B cell (primary cell): ENCODE data around the gene CHTF8. TPM values are rescaled to one million over a fixed set of nuclear protein-coding genes. Genes with fewer than 3 reads are reported as not detected.

Experiments used
- ATAC-seq: fragments of 200-7000 bp; cut with Tn5 transposase; one replicate; pipeline ENCODE4 v1.10.0; 2021; ENCODE audit warnings: low read depth, mild to moderate bottlenecking, moderate number of reproducible peaks, moderate library complexity
- CTCF ChIA-PET: fragments of 350-600 bp; sonication (Branson Sonifier 250); formaldehyde crosslinking; loops from one replicate; lab custom pipeline; 2021; ENCODE audit warnings: antibody characterized with exemption, inconsistent platforms; lab: Charles Lee
- POLR2A ChIA-PET: fragments of 350-600 bp; sonication (Branson Sonifier 250); formaldehyde crosslinking; loops from one replicate; lab custom pipeline; 2021; ENCODE audit warnings: antibody characterized with exemption; lab: Charles Lee
- DNase-seq: peaks from one replicate; pipeline ENCODE4 v3.0.0; 2013
- H2AFZ ChIP-seq: 2 replicates; pipeline ENCODE4 v1.6.1; 2012; ENCODE audit warnings: mild to moderate bottlenecking, low read depth, low read length; ENCODE audit not compliant: insufficient read depth, poor library complexity, severe bottlenecking
- H3K27ac ChIP-seq, 2 donors: 1 replicate in 1 of 2; 2 replicates in 1 of 2; pipeline ENCODE4 v1.5.1; 2012 to 2013; ENCODE audit warnings: low read length in 2 of 2, mild to moderate bottlenecking in 2 of 2, moderate library complexity in 1 of 2
- H3K27me3 ChIP-seq, 4 experiments: fragments of 200-600 bp in 1 of 4; sonication (generic) in 1 of 4; replicated peaks in 1 of 4; 1 replicate in 2 of 4; 2 replicates in 2 of 4; pipeline versions ENCODE4 v1.6.1 to v1.7.0; 2013 to 2016; ENCODE audit warnings: low read length in 3 of 4, mild to moderate bottlenecking in 2 of 4, mixed read lengths in 1 of 4, moderate library complexity in 1 of 4; ENCODE audit not compliant: insufficient read depth in 4 of 4, control insufficient read depth in 3 of 4; ENCODE audit errors: control extremely low read depth in 1 of 4
- H3K36me3 ChIP-seq, 2 experiments: replicated peaks in 1 of 2; 1 replicate in 1 of 2; 2 replicates in 1 of 2; pipeline versions ENCODE4 v1.6.1 to v1.7.1; 2013; ENCODE audit warnings: low read length in 1 of 2; ENCODE audit not compliant: insufficient read depth in 2 of 2, control insufficient read depth in 1 of 2; ENCODE audit errors: control extremely low read depth in 1 of 2, extremely low read depth in 1 of 2
- H3K4me1 ChIP-seq, 2 donors: fragments of 200-600 bp in 1 of 2; sonication (generic) in 1 of 2; 1 replicate in 1 of 2; 2 replicates in 1 of 2; pipeline versions ENCODE4 v1.5.1 to v1.6.1; 2013 to 2017; ENCODE audit warnings: low read length in 2 of 2; ENCODE audit not compliant: control insufficient read depth in 2 of 2, insufficient read depth in 2 of 2
- H3K4me2 ChIP-seq: replicated peaks from 2 replicates; pipeline ENCODE3; 2012; ENCODE audit warnings: mild to moderate bottlenecking, low read depth, low read length; ENCODE audit not compliant: poor library complexity, severe bottlenecking
- H3K4me3 ChIP-seq, 5 experiments: fragments of 200-600 bp in 1 of 5; sonication (generic) in 1 of 5; 1 replicate in 3 of 5; 2 replicates in 2 of 5; pipeline versions ENCODE4 v1.5.1 to v1.7.0; 2011 to 2016; ENCODE audit warnings: low read length in 4 of 5, mild to moderate bottlenecking in 4 of 5, low read depth in 2 of 5, control low read depth in 1 of 5, moderate library complexity in 1 of 5; ENCODE audit not compliant: insufficient read depth in 1 of 5; ENCODE audit errors: control extremely low read depth in 1 of 5, extremely low read depth in 1 of 5
- H3K79me2 ChIP-seq: fragments of 200-600 bp; sonication (generic); one replicate; pipeline ENCODE4 v1.6.0; 2016; ENCODE audit warnings: low read length; ENCODE audit not compliant: control insufficient read depth, insufficient read depth
- H3K9ac ChIP-seq: fragments of 200-600 bp; sonication (generic); 2 replicates; pipeline ENCODE4 v1.6.1; 2017; ENCODE audit warnings: mild to moderate bottlenecking, low read length, moderate library complexity
- H3K9me3 ChIP-seq, 3 donors: one replicate each; pipeline versions ENCODE4 v1.6.1 to v1.7.1; 2013; ENCODE audit warnings: low read length in 2 of 3; ENCODE audit not compliant: control insufficient read depth in 2 of 3, insufficient read depth in 1 of 3; ENCODE audit errors: control extremely low read depth in 1 of 3
- H4K20me1 ChIP-seq: 2 replicates; pipeline ENCODE4 v1.6.0; 2012; ENCODE audit warnings: mild to moderate bottlenecking, low read length; ENCODE audit not compliant: insufficient read depth, control insufficient read depth, poor library complexity, severe bottlenecking
- H3K27ac Mint-ChIP-seq: one replicate; pipeline ENCODE4 v1.8.0; 2021; ENCODE audit warnings: mixed read lengths
- H3K27me3 Mint-ChIP-seq: one replicate; pipeline ENCODE4 v1.8.0; 2021; ENCODE audit warnings: mixed read lengths
- H3K4me1 Mint-ChIP-seq: one replicate; pipeline ENCODE4 v1.8.0; 2021; ENCODE audit warnings: mixed read lengths
- H3K4me3 Mint-ChIP-seq: one replicate; pipeline ENCODE4 v1.8.0; 2021; ENCODE audit warnings: mixed read lengths
- H3K9me3 Mint-ChIP-seq: one replicate; pipeline ENCODE4 v1.8.0; 2022; ENCODE audit warnings: mixed read lengths; ENCODE audit not compliant: insufficient read depth
- EZH2 ChIP-seq: IDR thresholded peaks from 2 replicates; pipeline ENCODE4 v1.6.1; 2012; ENCODE audit warnings: borderline replicate concordance, low read depth, mild to moderate bottlenecking, moderate library complexity, low read length; ENCODE audit not compliant: insufficient read depth, poor library complexity, severe bottlenecking
- WGBS: methylation state at CpG from one replicate; pipeline ENCODE4 v1.1.5; 2013; ENCODE audit warnings: missing lambda C conversion rate; ENCODE audit not compliant: insufficient coverage; 5-methylcytosine and 5-hydroxymethylcytosine counted together
- intact Hi-C: fragments of 100-400 bp; cut with micrococcal nuclease; formaldehyde crosslinking; loops from one replicate; pipeline ENCODE4 v1.10.0; 2022
- polyA plus RNA-seq: library from polyadenylated mRNA; depleted of rRNA; stranded (reverse); fragments of >200 nt; gene quantifications from 2 replicates; pipeline ENCODE4 v1.2.3, GENCODE V29; 2012
- total RNA-seq, 2 donors: library from RNA; stranded (reverse); fragments of 120-200 nt in 1 of 2; gene quantifications; 1 replicate in 1 of 2; 2 replicates in 1 of 2; pipeline versions ENCODE4 v1.2.3 to v1.2.4, GENCODE V29; 2013 to 2022
- TF ChIP-seq, protein P1 (sequence below): fragments of 200-600 bp; IDR thresholded peaks from one replicate; pipeline ENCODE4 v1.8.0; 2022; ENCODE audit warnings: antibody characterized with exemption, mild to moderate bottlenecking

Gene CHTF8
- total and polyA plus RNA-seq, 2 donors (not counting 1 experiment from before 2014, with no cell fraction given) = 65.0 to 112 TPM

- no peak overlapping the region for H3K27ac Mint-ChIP-seq
- no peaks in the 10 kb centered on the region for H4K20me1 ChIP-seq
- WGBS = 89% methylated on average over 3 of the region's 6 CpGs
- DNase-seq (no peak), ATAC-seq (no peak)
- H3K4me1 ChIP-seq = peaks cover 9% of the 10 kb centered on the region in 2 donors
- H3K4me3 Mint-ChIP-seq = no peak overlapping the region
- no peaks in the 10 kb centered on the region for H3K9me3 Mint-ChIP-seq
- no peaks in the 10 kb centered on the region for H3K27me3 Mint-ChIP-seq
- peaks cover 5 to 29% of the 10 kb centered on the region in 2 experiments for H3K36me3 ChIP-seq
- no peak overlapping the region for H3K27ac ChIP-seq
- intact Hi-C loops = no loop called here
- H3K4me1 Mint-ChIP-seq = peaks cover 19% of the 10 kb centered on the region
- H3K9ac ChIP-seq = no peak overlapping the region
- H3K27me3 ChIP-seq = no peaks in the 10 kb centered on the region
- ChIA-PET CTCF (no interaction called here), POLR2A (no interaction called here)
- no peak for TF ChIP-seq EZH2
- TF ChIP-seq, protein P1, sequence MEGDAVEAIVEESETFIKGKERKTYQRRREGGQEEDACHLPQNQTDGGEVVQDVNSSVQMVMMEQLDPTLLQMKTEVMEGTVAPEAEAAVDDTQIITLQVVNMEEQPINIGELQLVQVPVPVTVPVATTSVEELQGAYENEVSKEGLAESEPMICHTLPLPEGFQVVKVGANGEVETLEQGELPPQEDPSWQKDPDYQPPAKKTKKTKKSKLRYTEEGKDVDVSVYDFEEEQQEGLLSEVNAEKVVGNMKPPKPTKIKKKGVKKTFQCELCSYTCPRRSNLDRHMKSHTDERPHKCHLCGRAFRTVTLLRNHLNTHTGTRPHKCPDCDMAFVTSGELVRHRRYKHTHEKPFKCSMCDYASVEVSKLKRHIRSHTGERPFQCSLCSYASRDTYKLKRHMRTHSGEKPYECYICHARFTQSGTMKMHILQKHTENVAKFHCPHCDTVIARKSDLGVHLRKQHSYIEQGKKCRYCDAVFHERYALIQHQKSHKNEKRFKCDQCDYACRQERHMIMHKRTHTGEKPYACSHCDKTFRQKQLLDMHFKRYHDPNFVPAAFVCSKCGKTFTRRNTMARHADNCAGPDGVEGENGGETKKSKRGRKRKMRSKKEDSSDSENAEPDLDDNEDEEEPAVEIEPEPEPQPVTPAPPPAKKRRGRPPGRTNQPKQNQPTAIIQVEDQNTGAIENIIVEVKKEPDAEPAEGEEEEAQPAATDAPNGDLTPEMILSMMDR = no peak
- H3K4me2 ChIP-seq = no peak overlapping the region
- no peak overlapping the region for H3K4me3 ChIP-seq
- no peaks in the 10 kb centered on the region for H3K9me3 ChIP-seq
- no peak overlapping the region for H2AFZ ChIP-seq
- H3K79me2 ChIP-seq = no peaks in the 10 kb centered on the region
These were observed 37.4 kb upstream of the CHTF8 start for GRCh38 chr16:69169607-69170352.

- Histone ChIP-seq H2AFZ (no peak overlapping the region), H3K4me3 (no peak overlapping the region), H3K4me1 (peaks cover 9% of the 10 kb centered on the region in 2 donors), H3K9ac (no peak overlapping the region), H3K27ac (no peak overlapping the region), H3K27me3 (no peaks in the 10 kb centered on the region), H3K4me2 (no peak overlapping the region), H3K36me3 (peaks cover 5 to 33% of the 10 kb centered on the region in 2 experiments), H3K79me2 (no peaks in the 10 kb centered on the region), H3K9me3 (no peaks in the 10 kb centered on the region), H4K20me1 (no peaks in the 10 kb centered on the region)
- no peak overlapping the region for H3K27ac Mint-ChIP-seq
- intact Hi-C loops = no loop called here
- peaks cover 19% of the 10 kb centered on the region for H3K4me1 Mint-ChIP-seq
- no peak for DNase-seq
- ATAC-seq = no peak
- POLR2A ChIA-PET = no interaction called here
- H3K4me3 Mint-ChIP-seq = no peak overlapping the region
- no CpG with 5 or more reads among the region's 4 CpGs for WGBS
- no peaks in the 10 kb centered on the region for H3K9me3 Mint-ChIP-seq
- no peak for TF ChIP-seq EZH2
- TF ChIP-seq, protein P1 = no peak
- CTCF ChIA-PET = no interaction called here
- no peaks in the 10 kb centered on the region for H3K27me3 Mint-ChIP-seq
These were observed 36.7 kb upstream of the CHTF8 start for GRCh38 chr16:69169051-69169450.
